ENCODE data around the gene C17orf100.
"Not testable (repeated sequence)": the region's sequence is repeated elsewhere in the genome, so short reads cannot be mapped to it uniquely, and the experiment has no call there.

Gene C17orf100

DNA sequence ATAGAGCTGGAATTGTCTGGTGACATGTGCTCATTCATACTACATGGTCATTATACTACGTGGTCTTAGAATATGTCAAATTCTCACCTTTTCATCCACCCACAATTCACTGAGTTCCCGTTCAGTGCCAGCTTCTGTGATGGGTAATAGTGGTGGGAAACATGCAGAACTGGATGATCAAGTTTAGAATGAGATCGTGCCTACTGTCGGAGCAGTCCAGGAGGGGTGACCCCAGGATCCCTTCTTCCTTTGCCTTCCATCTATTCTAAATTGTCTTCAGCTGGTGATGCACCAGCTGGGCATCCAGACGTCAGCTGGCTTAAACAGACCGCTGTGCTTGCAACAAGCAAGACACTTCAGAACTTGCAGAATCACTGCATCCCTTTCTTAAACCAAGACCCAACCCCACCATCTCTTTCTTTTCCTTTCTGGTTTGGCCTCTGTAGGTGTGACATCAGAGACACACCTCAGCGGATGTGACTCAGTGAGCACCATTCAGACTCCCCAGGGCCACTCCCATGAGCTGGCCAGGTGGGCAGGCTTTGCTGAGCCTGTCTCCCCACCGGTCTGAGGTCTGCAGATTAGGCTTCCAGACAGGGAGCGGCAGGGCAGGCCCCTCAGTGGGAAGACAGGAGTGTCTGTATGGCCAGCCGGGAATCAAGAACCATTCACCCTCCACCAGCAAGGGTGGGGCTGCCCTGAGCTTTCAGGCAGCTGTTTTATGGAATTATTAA lies 18.1 kb downstream of the C17orf100 start:
- DNase-seq, result no peak

DNA sequence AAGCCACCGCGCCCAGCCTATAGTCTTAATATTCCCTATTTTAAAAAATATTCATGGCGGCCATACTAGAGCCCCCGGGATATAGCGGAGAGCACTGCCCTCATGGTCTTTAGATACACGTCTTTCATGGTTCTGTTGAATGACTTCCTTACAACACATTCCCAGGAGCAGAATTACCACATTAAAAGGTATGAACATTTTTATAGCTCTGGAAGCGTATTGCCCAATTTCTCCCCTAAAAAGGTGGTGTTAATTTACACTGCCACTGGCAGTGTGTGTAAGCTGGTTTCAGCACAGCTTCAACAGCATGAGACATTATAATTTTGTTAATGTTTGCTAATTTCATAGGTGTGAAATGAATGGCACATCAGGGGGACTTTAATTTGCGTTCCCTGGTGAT lies 19.0 kb downstream of the C17orf100 start:
- no peak for DNase-seq

DNA sequence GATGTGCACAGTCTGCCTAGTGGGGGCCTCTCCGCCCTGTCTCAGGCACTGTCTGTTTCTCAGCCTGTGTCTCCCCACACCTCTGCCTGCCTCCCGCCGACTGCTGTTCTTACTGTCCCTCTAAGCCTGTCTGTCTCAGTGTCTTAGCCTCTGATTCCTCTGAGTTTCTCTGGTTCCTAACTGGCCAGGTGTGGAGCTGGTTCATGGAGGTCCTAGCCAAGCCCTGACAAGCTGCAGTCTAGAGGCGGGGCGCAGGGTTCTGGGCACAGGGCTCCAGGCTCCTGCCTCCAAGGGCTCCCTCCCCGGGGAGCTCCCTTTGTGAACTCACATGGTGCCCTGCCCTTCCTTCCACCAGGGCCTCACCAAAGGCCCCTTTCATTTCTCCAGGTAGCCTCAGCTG lies 19.4 kb downstream of the C17orf100 start:
- no peak for DNase-seq

DNA sequence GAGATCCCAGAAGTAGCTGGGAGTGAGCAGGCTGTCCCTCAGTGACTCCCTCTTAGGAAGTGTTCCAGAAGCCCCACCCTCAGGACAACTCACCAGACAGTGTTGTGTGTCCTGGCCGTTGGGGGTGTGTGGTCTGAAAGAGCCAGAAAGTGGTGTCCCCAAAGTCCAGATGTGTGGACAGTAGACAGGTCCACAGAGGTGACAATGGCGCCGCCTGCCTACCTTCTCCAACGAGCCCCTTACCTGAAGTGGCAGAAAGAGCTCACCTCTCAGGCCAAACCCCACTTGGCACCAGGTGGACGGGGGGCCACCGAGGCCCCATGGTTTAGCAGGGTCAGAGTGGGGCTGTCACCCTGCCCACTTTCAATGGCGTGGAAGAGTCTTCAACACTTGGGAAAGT lies 19.9 kb downstream of the C17orf100 start:
- DNase-seq, result no peak

DNA sequence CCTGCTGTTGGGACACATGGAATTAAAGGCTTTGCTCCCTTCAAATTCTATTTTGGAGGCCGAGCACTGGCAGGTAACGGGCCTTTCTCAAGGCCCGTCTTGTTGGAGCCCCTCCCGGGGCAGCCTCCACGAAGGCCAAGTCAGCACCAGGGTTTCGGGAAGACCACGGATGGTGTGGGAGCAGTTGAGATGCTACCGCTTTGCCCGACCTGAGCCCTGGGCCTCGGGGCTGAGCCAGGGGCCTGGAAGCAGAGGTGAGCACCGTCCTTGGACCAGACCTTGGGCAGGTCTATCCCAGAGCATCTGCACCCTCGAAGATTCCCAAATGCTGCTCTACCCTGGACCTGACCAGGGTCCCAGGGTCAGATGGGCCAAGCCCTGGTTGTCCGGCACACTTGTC lies 23.0 kb downstream of the C17orf100 start:
- no peak for DNase-seq

DNA sequence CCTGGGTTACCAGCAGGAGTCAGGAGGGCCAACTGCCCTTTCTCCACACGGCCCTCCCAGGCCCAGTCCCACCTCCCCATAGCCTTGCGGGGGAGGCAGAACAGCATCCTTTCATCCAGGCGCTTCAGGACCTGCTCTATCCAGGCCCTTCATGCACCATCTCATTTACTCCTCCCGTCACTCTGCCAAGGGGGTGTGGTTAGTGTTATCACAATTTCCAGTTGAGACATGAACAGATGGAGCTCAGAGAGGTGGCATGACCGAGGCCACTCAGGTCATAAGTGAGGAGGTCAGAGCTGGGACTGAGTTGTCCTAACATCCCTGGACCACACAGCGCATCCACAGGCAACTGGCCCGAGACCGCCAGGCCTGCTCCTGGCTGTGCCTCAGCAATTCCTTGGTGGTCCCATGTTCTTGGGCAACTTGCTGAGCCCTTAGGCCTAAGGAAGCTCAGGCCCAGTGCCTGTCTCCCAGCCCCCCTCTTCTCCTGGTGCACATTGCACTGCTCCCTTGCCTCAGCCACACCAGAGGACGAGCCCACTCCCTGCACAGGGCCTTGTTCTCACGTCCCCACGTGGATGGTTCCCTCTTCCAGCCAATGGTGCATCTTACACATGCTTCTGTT lies 23.8 kb downstream of the C17orf100 start:
- DNase-seq, result no peak

DNA sequence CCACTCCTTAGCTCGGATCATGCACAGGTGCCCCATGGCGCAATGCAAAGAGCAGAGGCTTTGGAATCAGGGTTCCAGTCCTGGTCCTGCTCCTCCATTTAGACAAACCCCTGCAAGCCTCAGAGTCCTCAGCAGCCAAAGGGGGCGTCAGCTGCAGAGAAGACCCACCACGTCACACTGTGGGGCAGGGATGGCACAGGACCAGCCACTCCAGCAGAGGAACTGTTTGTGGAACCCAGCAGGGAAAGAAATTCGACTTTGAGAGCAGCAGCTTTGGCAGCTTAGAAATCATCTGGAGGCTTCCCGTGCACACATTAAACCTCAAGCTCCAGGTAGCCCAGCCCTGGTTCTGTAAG lies 25.2 kb downstream of the C17orf100 start:
- DNase-seq, result no peak

DNA sequence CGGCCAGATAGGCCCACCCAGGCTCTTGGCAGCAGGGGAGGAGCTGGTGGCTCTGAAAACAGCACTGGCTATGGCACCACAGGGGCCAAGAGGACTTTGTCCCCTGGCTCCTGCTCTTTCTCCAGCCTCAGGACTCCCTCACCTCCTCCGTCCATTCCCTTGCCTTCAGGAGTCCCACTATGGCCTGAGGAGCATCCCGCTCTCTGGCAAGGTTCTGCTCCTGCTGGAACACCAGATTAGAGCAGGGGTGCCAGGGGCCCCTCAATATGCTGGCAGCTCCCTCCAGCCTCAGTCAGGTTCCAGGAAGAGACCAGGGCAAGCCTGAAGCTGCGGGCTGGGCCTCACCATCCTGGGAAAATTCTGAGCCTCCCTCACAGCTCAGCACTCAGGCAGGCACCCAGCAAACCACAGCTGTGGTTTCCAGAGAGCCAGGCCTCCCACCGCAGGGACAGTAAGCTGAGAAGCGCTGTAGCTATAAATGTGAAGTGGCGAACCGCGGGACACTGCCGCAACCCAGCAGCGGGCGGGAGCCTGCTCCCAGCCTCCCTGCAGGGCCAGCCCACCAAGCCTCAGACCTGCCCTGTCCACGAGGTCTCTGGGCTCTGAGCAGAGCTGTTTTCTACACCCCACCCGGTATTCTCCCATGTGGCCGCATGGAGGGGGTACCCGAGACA lies 25.7 kb downstream of the C17orf100 start:
- no peak for DNase-seq

DNA sequence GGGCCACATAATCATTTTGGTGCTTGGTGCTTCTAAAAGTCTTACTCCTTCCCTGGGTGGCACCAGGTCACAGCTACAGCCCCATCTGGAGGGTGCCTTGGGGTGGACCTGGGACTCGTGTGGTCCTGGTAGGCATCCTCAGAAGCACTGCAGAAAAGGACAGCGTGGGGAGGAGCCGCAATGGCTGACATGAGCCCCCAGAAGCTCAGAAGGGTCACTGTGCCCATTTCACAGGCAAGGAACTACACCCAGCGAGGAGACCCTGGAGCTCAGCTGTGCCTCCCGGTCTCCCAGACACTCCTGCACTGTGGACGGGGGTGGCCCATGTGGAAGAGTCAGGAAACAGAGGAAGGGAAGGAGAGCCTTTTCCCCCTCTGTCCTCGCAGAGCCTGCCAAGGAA lies 26.4 kb downstream of the C17orf100 start:
- no peak for DNase-seq

DNA sequence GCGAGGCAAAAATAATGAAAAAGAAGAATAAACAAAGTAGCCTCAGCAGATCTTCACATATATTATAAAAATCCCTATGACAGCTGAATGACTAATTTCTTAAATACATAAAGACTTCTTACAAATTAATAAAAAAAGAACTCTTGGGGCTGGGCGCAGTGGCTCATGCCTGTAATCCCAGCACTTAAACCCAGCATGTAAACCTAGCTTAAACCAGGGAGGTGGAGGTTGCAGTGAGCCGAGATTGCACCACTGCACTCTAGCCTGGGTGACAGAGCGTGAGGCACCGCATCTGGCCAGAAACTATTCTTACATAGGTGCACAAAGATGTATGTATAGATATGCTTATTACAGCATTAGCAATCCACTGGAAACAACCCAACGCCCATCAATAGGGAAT lies 27.7 kb downstream of the C17orf100 start:
- DNase-seq, result no peak

DNA sequence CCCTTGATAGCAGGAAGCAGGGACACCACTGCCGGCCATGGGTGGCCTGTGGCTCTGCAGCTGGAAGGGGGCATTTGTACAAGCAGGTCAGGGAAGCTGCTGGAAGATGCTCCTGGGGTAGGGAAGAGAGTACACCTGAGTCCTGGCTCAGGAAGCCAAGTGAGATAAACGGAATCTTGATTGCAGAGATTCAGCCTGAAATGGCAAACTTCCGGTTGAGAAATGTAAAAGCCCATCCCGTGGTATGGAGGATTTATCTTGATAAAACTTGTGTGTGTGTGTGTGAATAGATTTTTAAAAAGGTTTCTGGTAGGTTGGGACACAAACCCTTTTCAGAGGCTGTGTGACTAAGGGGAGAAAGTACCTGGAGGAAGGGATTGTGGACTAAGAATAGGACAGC lies 29.6 kb downstream of the C17orf100 start:
- no peak for DNase-seq

DNA sequence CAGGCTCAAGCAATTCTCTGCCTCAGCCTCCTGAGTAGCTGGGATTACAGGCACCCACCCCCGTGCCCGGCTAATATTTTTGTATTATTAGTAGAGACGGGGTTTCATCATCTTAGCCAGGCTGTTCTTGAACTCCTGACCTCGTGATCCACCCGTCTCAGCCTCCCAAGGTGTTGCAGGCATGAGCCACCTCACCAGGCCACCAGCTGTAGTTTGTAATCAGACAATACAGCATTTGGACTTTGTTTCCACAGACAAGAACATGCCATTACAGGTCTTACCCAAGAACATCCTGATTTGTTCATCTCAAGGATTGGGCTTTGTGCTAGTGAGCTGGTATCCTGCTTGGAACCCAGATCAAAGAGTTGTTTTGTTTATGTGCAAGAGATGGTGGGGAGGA lies 30.1 kb downstream of the C17orf100 start:
- DNase-seq, result no peak

DNA sequence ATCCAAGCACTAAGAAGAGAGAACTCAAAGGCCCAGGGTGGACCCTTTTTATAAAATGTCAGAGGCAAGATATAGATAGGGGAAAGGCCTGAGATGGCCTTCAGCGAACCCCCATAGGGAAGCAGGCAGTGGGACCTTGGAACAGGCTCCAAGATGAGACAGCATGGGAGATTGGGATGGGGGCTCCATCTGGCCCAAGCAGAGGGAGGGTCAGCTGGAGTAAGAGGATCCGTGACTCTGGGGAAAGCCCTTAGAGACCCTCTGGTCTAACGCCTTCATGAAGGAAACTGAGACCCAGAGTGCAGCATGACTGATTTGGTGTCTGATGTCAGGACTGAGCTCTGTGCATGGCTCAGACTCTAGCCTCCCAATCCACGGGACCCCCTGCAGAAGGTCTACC lies 30.8 kb downstream of the C17orf100 start:
- DNase-seq, result no peak

DNA sequence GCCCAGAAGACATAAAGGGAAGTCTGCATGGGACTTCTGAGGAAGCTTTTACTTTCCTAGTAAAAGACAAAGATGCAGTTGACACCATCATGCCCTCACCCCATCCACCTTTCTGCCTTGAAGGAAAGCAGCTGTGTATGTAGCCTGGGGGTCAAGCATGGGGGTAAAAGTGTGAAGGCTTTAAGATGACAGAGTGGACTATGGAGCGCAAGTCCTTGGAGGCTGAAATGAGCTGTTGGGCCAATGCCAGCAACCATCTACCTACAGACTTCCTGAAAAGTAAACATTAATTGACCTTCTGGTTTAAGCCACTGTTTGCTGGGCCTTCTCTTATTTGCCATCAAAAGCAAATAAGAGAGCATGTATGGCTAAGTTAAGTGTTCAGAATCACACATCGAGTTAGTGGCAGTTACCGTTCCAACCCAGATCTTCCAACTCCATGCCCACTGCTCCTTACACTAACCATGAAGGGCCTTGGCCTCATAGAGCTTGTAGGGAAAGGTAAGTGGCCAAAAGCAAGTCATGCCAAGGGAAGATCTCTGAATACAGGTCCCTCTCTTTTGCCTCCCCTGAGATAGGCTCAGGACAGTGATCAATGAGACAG lies 31.6 kb downstream of the C17orf100 start:
- no peak for DNase-seq

DNA sequence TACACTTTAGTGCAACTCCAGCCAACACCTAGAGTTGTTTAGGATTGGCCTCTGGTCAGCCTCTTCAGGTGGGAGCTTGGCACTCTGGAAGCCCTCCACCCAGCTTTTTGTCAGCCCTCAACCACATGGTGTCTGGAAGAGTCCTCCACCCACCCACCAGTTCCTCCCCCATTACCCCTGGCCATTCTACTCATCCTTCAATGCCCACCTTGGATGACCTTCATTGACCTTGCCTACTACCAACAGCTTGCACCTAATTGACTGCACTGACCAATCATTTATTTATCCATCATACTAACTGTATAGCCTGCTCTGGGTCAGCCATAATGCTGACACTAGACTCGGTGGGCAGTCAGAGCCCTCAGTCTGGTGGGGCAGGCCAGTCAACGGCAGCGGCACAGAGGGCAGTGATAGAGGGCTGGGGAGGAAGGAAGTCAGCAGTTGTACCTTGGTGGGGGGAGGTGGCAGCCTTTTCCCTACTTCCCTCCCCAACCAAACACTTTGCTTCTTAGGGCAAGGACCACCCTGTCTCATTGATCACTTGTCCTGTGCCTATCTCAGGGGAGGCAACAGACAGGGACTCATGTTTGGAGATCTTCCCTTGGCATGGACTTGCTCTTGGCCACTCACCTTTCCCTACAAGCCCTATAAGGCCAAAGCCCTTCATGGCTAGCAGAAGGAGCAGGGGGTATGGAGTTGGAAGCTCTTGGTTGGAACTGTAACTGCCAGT lies 32.3 kb downstream of the C17orf100 start:
- no peak for DNase-seq

DNA sequence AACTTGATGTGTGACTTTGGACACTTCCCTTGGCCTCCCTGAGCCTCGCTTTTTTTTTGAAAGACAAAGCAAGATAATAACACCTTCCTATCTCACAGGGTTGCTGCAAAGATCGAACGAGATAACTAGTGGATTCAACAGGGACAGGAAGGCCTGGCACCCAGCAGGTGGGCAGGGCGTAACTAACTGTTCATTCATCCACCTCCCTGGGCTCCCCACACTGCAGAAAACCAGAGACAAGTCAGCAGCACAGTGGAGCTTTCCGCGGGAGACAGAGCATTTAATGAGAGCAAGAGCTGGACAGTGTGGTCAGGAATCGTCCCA lies 32.9 kb downstream of the C17orf100 start:
- DNase-seq, result no peak

DNA sequence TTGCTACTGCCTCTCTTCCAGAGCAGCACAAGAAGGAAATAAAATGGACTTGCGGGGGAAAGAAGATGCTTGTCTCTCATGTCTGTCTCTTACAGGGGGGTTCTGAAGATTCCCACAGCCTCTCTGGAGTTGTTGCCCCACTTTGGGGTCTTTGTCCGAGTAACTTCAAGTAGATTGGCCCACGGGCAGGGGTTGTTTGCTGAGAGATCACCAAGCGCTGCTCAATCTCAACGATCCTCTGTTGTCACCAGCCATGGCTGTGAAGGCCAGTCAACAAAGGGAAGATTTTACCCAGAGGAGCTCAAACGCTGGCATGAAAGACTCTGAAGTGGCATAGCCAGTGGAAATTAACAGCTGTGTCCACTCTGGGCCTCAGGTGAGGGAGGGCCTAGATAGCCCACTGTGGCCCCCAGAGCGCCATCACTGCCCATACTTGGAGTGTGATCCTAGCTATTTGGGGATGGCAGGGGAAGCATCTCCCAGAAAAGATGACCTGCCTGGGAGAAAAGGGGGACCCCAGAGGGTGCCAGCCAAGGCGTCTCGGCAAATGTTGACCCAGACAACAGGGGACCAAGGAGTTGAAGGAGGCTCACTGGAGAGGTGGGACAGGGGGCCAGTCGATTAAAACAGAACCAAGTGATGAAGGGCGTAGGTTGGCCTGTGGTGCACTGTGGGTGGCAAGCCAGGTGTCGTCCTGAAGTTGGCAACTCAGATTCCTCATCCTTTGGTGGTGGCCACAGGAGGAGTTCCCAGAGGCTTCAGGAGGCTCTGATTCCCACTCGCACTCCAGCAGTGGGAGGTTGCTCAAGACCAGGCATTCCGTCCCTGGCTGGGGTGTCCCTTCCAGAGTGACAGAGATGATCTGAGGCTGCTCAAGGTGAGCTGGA lies 33.6 kb downstream of the C17orf100 start:
- no peak for DNase-seq

DNA sequence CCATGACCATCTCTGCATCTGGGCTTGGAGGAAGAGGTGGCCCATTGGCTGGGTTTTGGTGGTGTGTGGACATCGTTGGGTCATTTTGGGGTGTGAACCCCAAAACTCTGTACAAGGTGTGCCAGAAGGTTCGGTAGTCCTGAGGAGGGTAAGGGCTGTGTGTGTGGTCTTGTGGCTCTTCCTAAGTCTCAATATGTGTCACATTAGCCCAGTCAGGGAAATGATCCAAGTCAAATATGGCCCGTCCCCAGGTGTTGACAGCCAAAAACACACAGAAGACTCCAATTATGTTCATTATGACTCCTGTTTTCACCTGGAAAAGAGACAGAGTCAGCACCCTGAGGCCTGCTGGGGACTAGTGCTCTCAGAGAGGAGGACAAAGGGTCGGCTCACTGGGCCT lies 34.5 kb downstream of the C17orf100 start:
- DNase-seq, result no peak

DNA sequence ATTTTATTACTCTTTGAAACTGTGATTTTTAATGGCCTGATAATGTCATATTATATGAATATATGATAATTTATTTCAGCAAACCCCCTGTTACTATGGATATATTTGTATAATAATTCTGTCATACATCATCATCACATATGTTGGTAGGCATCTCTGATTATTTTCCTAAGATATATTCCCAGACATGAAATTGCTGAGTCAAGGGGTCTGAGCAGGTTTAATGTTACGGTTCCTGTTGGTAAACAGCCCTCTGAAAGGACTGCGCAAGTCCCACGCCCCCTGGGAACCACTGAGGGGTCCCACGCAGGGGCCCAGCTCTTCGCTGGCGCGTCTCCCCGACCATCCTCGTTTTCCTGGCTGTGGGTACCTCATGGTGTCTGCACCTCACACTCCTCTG lies 37.4 kb downstream of the C17orf100 start:
- no peak for DNase-seq

DNA sequence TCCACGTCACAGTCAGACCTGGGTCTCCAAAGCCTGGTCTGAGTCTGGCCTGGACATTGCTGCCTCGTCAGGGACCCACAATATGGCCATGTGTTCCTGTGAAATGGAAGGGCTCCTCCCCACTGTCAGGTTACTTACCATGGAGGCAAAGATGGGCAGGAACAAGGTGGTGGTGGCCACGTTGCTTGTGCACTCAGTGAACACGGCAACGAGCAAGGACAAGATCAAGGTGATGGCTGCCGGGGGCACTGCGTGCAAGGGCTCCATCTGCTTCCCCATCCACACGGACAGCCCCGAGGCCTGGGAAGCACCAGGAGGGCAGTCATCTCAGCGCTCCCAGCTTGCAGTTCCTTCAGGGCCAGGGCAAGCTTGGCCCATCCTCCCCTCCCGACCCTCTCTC lies 39.1 kb downstream of the C17orf100 start:
- no peak for DNase-seq

DNA sequence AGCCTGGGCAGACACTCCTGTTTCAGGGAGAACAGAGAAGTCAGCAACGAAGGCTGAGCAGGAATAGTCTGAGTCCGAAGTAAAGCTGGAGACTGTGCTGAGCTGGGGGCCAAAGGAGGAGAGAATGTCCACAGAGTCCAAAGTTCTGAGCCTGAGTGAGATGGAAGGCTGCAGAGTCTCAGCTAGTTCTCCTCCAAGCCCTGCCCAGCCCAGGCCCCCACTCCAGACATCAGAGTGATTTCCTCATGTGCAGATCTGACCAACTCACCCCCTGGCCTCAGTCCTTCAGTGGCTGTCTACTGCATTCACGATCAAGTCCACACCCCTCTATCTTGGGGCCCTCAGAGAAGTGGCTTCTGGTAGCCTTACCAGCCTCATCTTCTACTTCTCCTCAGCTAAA lies 40.0 kb downstream of the C17orf100 start:
- no peak for DNase-seq

DNA sequence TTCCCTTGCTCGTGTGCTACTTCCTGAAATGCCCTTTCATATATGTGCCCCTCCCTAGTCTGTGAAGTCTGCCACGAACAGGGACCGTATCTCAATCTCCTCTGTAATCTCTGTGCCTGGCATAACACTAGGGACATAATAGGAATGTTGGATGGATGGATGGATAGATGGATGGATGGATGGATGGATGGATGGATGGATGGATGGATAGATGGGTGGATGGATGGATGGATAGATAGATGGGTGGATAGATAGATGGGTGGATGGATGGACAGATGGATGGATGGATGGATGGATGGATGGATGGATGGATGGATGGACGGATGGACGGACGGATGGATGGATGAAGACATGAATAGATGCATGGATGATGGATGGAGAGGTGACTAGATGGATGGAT lies 40.4 kb downstream of the C17orf100 start:
- DNase-seq, result not testable (repeated sequence)

DNA sequence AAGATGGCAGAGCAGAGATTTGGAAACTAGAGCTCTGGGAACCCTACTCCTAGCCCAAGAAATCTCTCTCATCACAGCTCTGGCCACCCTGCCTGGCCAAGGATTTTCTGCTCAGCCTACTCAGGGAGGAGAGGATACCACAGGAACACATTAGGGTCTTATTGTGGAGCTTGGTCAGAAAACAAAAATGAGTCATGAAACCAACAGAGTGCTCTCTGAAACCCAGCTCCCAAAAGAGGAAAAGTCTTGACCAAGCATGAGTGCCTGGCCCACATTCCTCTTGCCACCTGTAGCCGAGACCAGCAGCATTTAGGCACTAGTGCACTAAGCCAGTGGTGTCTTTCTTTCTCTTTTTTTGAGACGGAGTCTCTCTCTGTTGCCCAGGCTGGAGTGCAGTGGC lies 43.5 kb downstream of the C17orf100 start:
- DNase-seq, result no peak

All from NCI-H2171 treated with DMSO at 0.1 percent for 48 hours (cell line).